Right hindlimb (tissue), 1 donor: Measurements from ENCODE around the gene AARSD1.
"Not testable (repeated sequence)": the region's sequence is repeated elsewhere in the genome, so short reads cannot be mapped to it uniquely, and the experiment has no call there.

Experiments
- DNase-seq: peaks from one replicate; pipeline ENCODE4 v3.0.0-alpha.2; 2018

The AARSD1 gene

DNA sequence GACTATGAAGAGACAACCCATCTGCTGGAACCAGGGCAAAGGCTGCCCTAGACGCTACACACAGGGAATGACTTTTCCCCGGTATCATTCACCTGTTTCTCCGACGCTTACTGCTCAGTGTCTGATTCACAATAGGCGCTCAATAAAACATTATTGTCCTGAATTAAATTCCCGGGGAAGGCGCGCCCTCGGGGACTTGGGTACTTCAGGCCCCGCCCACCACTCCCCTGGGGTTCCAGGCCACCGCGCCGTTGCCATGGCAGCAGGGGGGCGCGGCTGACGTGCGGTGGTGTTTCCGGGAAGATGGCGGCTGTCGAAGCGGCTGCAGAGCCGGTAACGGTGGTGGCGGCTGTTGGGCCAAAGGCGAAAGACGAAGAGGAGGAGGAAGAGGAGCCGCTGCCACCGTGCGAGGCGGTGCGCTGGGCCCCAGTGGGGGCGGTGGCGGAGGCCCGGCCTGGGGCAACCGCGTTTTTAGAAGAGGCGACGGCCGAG, 16.1 kb upstream of the AARSD1 start, which contains the start of gene RUNDC1:
Gene RUNDC1, plus strand, starts transcription at position 292 of the 492 bp plus-strand sequence. Its CDS starts 12 bp downstream, at position 304.
- DNase-seq, result peak; percentile 90

DNA sequence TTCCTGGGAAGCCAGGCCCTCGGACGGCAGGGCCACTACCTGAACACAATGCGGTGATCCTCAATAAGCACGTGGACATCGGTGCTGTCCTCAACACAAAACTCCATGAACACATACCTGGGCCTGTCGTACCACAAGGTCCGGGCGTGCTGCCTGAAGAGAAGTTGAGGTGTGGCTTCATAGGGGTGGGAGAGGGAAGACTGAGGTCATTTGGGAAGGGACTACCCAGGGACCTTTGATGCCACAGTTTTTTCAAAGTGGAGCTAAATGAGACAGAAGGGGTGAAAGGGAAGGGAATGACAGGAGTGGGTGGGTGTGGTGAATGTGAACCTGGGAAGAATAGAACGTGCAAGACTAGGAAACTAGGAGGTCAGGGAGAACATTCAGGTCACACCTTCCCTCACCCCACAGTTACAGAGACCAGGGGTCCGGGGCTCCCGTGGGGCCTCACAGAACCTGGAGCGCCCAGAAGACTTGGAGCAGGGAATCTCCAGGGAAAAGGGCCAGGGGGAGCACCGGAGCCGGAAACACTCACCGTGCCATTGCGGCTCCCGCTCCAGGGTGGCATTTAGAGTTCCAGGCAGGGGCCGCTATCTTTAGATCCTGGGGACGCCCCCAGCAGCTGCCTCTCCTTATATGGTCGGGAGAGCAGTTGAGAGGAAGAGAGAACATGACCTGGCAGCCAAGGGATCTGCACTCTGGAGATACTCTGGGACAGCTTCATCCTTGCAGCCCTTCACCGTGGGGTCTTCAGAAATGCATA, 15.4 kb upstream of the AARSD1 start, which contains the start of gene PTGES3L:
Gene PTGES3L, minus strand, starts transcription at position 570 of the 763 bp plus-strand sequence. Its CDS starts 27 bp downstream, at position 543.
- peak; percentile 66 for DNase-seq

DNA sequence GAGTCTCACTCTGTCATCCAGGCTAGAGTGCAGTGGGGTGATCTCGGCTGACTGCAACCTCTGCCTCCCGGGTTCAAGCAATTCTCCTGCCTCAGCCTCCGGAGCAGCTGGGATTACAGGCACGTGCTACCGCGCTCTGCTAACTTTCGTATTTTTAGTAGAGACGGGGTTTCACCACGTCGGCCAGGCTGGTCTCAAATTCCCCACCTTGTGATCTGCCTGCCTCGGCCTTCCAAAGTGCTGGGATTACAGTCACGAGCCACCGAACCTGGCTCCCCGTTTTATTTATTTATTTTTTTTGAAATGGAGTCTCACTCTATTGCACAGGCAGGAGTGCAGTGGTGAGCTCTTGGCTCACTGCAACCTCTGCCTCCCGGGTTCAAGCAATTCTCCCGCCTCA, 11.4 kb upstream of the AARSD1 start:
- not testable (repeated sequence) for DNase-seq

GRCh38 chr17:42975265-42975664, 11.0 kb upstream of the AARSD1 start:
- no peak for DNase-seq

- DNase-seq, result not testable (repeated sequence)
Measured at GRCh38 chr17:42973323-42973722, 9.1 kb upstream of the AARSD1 start.

GRCh38 chr17:42971589-42971988, 7.3 kb upstream of the AARSD1 start:
- DNase-seq, result no peak

GRCh38 chr17:42969001-42969581, 4.8 kb upstream of the AARSD1 start:
- no peak for DNase-seq

DNA sequence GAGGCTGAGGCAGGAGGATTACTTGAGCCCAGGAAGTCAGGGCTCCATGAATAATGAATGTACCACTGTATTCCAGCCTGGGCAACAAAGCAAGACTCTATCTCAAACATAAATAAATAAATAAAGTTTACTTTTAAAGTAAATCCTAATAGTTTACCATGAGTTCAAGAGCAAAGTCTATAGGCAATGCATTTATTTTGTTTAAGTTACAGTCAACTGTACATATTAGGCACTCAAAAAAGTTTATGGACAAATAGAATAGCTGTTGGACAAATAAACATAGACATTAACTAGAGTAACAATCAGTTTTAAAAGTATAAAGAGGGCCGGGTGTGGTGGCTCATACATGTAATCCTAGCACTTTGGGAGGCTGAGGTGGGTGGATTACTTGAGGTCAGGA, 3.7 kb upstream of the AARSD1 start:
- no peak for DNase-seq

DNA sequence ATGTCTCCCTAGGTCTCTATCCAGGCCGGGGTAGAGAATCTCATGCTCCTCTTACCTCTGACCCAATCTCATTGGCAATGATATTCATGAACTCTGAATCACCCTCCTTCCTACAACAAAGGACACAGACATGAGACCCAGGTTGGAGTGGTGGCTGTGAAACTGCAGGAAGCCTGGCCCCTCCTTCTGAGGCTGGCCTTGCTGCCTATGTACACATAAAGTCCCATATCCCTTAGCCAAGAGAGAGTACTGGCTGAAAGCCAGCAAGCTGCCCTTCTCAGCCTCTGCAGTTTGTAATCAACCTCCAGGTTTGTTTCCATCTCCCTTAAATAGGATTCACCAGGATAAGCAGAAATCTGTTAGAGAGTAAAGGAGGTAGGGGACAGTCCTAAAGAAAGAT, 10.6 kb downstream of the AARSD1 start:
- no peak for DNase-seq

- DNase-seq, result no peak
Measured at GRCh38 chr17:42950044-42950783, 14.0 kb downstream of the AARSD1 start.

GRCh38 chr17:42946812-42947211, 17.4 kb downstream of the AARSD1 start:
- no peak for DNase-seq

DNA sequence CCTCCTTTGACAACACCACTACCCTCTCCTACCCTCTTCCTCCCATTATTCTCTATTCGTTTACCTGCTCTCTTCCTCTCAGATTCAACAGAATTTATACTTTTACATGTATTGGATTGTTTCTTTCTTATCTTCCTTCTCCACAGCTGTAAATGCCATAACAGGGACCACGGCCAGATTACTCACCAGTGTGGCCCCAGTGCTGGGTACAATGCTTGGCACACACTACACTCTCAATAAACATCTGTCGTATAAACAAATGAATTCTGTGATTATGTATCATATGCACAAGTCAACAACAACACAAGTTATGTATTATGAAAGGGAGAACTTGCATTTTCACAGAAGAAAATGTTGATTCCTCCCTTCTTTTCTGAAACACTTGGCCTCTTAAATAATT, 20.0 kb downstream of the AARSD1 start:
- DNase-seq, result no peak

DNA sequence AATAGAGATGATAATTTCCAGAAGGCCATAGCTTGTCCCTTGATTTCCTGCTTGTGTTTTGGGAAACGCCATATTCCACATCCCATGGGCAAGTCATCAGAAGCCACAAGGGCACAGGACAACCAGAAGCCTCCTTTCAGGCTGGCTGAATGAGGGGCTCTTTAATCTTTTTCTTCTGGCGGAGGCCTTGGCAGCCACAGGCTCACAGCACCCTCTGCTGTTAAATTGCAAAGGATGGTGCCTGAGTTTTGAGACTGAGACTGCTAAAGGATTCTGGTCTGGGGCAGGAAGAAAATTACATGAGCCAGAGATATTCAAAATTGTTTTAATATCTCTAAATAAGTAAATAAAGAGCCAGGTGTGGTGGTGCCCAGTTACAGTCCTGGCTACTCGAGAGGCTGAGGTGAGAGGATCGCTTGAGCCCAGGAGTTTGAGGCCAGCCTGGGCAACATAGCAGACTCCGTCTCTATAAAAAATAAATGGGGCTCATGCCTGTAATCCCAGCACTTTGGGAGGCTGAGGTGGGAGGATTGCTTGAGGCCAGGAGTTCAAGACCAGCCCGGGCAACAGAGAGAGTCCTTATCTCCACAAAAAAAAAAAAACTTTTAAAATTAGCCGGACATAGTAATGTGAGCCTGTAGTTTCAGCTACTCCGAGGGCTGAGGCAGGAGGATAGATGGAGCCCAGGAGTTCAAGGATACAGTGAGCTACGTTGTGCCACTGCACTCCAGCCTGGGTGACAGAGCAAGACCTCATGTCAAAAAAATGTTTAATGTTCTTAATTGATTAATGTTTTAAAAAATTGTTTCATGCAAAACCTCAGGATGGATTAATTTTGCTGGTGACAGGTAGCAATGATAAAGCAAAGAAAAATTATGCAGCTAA, 26.3 kb downstream of the AARSD1 start:
- DNase-seq, result peak; percentile 61

GRCh38 chr17:42929497-42929844, 34.8 kb downstream of the AARSD1 start:
- no peak for DNase-seq

DNA sequence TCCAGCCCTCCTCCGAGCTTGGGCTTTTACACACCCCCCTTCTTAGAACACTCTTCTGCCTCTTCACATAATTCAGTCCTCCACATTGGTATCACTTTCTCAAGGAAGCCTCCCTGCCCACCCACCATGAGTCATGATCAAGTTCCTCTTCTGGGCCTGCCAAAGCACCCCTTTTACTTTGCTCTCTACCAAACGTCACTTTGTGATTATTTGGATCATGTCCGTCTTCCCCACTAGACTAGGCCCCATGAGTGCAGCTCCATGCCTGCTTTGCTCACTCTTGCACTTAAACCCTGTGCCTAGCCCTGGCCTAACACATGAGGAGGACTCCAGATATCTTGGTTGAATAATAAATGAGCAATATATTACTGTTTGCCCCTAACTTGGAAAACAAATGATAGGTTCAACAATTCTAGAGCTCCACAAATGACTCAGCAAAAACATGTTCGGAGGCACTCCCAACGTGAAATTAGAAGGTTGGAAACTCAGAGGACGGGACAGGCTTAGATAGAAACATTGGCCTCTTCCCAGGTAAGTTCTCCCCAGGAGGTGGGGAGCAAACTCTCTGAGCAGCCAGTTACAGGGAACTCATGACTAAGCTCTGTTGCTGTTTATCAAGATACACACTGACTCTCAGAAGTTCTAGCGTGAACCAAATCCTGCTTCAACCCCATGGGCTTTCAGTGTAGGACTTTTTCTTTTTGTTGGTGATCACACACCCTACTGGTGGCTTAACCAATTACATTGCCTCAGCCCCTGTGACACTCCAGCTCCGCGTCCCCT, 35.3 kb downstream of the AARSD1 start:
- DNase-seq, result peak; percentile 34

- DNase-seq, result no peak
Measured at GRCh38 chr17:42924891-42925290, 39.4 kb downstream of the AARSD1 start.

GRCh38 chr17:42923472-42923871, 40.8 kb downstream of the AARSD1 start:
- DNase-seq, result not testable (repeated sequence)

DNA sequence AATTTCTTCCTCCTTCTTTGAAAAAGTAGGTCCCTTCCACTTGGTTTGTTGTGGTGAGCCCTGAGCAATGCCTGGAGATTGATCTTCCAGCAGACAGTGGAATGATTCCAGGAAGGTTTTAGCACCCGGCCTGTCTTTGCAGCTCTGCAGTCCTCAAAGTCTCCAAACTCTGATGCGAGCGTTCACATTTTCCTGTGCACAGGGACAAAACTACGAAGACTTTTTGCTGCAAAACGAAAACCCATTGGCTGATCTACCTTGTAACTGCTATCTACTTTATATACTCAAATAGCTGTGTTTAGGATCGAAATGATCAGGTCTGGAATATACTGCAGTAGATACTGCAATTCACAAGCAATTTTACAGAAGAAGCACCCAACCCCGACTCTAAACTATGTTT, 42.0 kb downstream of the AARSD1 start:
- peak; percentile 25 for DNase-seq

- DNase-seq, result no peak
Measured at GRCh38 chr17:42920922-42921321, 43.3 kb downstream of the AARSD1 start.

DNA sequence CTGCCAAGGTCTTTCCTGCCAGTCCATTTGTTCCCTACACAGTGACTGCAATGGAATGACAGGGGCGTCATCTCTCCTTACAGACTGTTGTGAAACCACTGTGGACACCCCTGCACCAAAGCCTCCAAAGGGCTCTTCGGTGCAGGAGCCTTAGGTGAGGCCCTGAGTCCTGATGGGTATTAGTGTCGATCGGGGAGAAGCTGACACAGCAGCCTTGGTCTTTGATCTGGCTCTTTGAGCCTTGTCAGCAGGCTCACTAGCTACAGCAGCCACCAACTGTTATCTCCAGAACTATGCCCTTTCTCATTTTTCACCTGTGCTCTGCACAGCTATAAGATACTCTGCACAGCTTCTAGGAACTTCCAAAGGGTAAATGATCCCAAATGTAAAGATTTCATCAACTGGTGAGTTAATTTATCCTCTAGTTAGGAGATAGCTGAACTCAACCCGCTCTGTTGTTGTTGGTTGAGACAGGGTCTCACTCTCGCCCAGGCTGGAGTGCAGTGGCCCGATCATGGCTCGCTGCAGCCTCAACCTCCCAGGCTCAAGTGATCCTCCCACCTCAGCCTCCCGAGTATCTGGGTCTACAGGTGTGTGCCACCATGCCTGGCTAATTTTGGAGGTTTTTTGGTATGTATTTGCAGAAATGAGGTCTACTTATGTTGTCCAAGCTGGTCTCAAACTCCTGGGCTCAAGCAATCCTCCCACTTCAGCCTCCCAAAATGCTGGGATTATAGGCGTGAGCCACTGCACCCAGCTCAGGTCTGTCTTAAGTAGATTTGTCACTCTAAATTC, 44.0 kb downstream of the AARSD1 start:
- no peak for DNase-seq
